HK-2 (cell line): Measurements from ENCODE around the gene C1orf232.

Experiments used
- DNase-seq: peaks from one replicate; pipeline ENCODE4 v3.0.0-alpha.2; 2018; ENCODE audit not compliant: unreplicated experiment

The C1orf232 gene

GRCh38 chr1:26177182-26177684 is 8.5 kb upstream of the C1orf232 start, which contains the start of gene CNKSR1:
TSS of gene CNKSR1 (plus strand) at chr1:26177491. CDS start at chr1:26177548, 57 bp downstream.
- DNase-seq: no peak

- no peak for DNase-seq
Measured at GRCh38 chr1:26175346-26175745, 6.6 kb upstream of the C1orf232 start.

- no peak for DNase-seq
Measured at GRCh38 chr1:26171084-26172072, 2.6 kb upstream of the C1orf232 start, which contains the start of gene ZNF593OS. TSS of gene ZNF593OS (minus strand) at chr1:26171832. CDS start at chr1:26171661, 171 bp downstream.

GRCh38 chr1:26170472-26170821 is 1.7 kb upstream of the C1orf232 start:
- no peak for DNase-seq

GRCh38 chr1:26169669-26170471 is 1.1 kb upstream of the C1orf232 start, which contains the start of gene ZNF593:
TSS of gene ZNF593 (plus strand) at chr1:26169908. CDS start at chr1:26169984, 76 bp downstream.
- DNase-seq: peak; percentile 91

GRCh38 chr1:26169198-26169554 is 413 bp upstream of the C1orf232 start:
- DNase-seq: no peak

- no peak for DNase-seq
Measured at GRCh38 chr1:26166719-26167281, 2.0 kb downstream of the C1orf232 start.

GRCh38 chr1:26164861-26165842 is 3.6 kb downstream of the C1orf232 start:
- DNase-seq: no peak

- no peak for DNase-seq
Measured at GRCh38 chr1:26164036-26164860, 4.5 kb downstream of the C1orf232 start.

- DNase-seq: no peak
Measured at GRCh38 chr1:26163684-26164035, 5.1 kb downstream of the C1orf232 start.

- DNase-seq: no peak
Measured at GRCh38 chr1:26162220-26162709, 6.5 kb downstream of the C1orf232 start.

GRCh38 chr1:26161415-26162219 is 7.1 kb downstream of the C1orf232 start:
- DNase-seq: peak; percentile 75

GRCh38 chr1:26160527-26161414 is 8.0 kb downstream of the C1orf232 start:
- DNase-seq: no peak

GRCh38 chr1:26159743-26160039 is 9.1 kb downstream of the C1orf232 start:
- DNase-seq: no peak

- no peak for DNase-seq
Measured at GRCh38 chr1:26158908-26159742, 9.6 kb downstream of the C1orf232 start, which contains the start of gene FAM110D. TSS of gene FAM110D (plus strand) at chr1:26159079. CDS start at chr1:26161292, 2,213 bp downstream.

GRCh38 chr1:26158271-26158907 is 10.4 kb downstream of the C1orf232 start:
- DNase-seq: no peak
